ENCODE measurements around the gene ASIP.

Gene ASIP

DNA sequence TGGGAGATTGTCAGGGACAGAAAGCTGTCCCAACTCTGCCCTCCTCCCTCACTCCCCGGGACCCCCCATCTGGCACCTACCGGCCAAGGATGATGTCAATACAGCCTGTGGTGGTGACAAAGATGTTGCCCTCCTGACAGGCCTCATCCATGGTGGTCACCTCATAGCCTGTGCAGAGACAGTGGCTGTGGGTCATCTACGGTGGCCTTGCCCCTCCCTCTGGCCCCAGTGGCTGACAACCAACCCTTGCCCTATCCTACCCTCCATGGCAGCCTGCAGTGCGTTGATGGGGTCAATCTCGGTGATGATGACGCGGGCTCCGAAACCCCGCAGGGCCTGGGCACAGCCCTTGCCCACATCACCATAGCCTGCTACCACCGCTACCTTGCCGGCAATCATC, 49.2 kb downstream of the ASIP start:
- DNase-seq = no peak

GRCh38 chr20:34292496-34292895, 51.3 kb downstream of the ASIP start:
- no peak for DNase-seq

GRCh38 chr20:34293119-34293518, 51.9 kb downstream of the ASIP start:
- no peak for DNase-seq

GRCh38 chr20:34293589-34293988, 52.4 kb downstream of the ASIP start:
- no peak for DNase-seq

DNA sequence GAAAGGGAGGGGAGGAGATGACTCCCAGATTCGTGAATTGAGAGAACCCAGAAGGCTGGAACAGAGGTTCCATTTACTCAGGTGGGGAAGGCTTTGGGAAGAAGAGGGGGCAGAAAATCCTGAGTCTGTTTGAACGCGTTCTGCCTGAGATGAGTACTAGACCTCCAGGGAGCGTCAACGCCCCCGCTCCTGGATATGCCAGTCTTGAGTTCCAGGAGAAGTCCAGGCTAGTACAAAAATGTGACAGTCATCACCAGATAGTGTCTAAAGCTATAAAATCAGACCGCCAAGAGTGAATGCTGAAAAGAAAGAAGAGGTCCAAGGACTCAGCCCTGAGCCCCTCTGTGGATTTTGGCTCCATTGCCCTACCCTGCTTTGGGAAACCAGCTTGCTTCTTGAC, 53.3 kb downstream of the ASIP start:
- DNase-seq = no peak

GRCh38 chr20:34295284-34295683, 54.1 kb downstream of the ASIP start:
- no peak for DNase-seq

- no peak for DNase-seq
Observed at GRCh38 chr20:34296468-34296867, 55.2 kb downstream of the ASIP start.

- DNase-seq = peak; percentile 19
Observed at GRCh38 chr20:34298294-34298784, 57.1 kb downstream of the ASIP start.

GRCh38 chr20:34299556-34300255, 58.5 kb downstream of the ASIP start:
- DNase-seq = no peak

DNA sequence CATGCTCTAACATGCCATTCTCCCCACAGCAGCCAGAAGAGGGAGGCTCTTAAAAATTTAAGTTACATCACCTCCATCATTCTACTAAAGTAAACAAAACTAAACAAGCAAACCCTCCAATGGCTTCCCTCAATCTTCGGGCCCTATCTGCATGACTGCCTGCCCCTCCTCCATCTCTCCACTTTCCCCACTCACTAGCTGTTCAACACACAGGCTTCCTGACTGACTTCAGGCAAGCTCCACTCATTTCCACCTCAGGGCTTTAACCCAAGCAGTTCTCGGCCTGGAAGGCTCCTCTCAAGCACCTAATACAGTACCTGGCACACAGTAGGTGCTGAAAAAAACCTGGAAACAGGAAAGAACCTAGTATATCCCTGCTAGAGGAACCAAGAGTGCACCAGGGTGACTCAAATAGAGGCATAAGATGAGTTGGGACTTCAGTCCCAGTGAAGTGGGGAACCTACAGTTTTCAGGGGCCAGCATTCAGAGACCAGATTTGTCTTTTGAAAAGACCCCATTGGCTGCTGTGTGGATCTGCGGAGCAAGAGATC, 59.1 kb downstream of the ASIP start:
- no peak for DNase-seq

DNA sequence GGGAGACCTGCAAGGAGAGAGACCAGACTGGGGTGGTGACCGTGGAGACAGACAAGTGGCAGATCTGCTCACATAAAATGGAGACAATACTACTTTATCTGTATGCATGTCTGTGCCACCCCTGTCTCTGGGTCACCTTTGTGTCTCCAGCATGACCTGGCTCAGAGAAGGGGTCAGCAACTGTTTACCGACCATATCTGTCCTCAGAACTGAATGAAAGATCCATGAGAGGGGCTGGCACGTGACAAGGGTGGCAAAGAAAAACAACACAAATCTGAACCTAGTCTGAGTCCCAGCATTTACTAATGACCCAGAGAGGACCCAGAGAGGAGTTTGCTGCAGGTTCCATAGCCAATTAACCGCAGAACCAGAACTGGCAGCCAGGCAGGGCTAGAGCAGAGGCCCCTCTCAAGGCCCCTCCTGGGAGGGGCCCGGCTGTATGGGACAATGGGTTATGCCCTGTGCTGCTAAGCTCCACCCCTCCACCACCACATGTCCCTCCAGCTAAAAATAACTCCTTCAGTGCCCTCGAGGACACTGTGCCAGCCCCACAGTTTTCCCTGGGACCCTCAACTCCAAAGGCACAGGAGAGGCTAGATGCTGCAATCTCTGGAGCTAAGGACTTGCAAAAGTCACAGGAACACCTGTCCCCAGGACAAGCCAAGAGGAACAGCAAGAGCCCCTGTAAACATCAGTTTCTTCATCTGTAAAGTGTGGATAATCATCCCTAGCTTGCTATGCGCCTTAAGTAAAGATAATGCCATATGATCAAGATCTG, 59.8 kb downstream of the ASIP start:
- DNase-seq = no peak

DNA sequence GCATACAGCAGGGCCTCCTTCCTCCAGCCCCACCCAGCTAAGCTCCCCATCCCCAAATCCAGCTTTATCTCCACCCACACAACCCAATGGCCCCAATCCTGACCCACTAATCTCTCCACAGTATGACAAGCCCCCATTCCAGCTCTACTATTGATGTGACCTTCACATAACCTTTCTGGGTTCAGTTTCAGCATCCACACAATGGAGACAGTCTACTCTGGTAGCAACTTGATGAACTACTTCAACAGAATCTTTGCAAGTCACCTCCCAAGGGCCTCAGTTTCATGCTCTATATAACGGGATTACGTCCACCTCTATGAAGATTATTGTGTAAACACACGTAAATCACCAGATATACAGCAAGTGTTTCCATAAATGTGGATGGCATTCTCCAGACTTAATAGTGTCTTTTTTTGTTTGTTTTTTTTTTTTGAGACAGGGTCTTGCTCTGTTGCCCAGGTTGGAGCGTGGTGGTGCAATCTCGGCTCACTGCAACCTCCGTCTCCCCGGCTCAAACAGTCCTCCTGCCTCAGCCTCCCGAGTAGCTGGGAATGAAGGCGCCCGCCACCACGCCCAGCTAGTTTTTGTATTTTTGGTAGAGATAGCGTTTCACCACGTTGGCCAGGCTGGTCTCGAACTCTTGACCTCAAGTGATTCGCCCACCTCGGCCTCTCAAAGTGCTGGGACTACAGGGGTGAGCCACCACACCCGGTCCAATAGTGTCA, 60.5 kb downstream of the ASIP start:
- no peak for DNase-seq

DNA sequence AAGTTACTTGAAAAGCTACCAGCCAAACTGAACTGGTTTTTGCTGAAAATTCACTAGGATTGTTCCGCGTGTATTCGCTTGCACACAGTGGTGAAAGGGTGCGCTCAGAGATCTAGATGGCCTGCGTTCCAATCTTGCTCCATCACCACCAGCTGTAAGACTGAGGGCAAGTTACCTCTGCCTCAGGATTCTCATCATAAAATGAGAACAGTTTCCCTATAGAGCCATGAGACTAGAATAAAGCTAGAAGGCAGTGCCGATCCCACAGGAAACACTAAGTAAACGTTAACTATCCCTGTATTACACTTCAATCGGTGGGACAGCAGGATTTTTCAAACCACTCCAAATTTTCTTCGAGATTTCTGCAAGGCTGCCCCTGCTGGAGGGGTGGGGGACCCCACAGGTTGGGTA, 61.1 kb downstream of the ASIP start:
- DNase-seq = no peak

- peak; percentile 97 for DNase-seq
Observed at GRCh38 chr20:34302723-34303533, 61.7 kb downstream of the ASIP start, which contains the start of gene AHCY. TSS of gene AHCY (minus strand) at chr20:34303355. CDS start at chr20:34303270, 85 bp downstream.

- DNase-seq = no peak
Observed at GRCh38 chr20:34305333-34306230, 64.4 kb downstream of the ASIP start.

DNA sequence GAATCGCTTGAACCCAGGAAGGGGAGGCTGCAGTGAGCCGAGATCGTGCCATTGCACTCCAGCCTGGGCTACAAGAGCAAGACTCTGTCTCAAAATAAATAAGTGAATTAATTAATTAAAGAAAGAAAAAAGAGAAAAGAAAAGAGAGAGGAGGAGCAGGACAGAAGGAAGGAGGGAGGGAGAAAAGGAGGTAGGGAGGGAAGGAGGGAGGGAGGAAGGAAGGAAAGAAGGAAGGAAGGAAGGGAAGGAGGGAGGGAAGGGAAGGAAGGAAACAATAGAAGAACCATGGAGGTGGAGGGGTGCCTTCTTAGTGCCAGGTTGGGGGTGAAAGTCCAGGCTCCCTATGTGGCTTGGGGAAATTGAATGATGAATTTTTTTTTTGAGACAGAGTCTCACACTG, 68.5 kb downstream of the ASIP start:
- no peak for DNase-seq

DNA sequence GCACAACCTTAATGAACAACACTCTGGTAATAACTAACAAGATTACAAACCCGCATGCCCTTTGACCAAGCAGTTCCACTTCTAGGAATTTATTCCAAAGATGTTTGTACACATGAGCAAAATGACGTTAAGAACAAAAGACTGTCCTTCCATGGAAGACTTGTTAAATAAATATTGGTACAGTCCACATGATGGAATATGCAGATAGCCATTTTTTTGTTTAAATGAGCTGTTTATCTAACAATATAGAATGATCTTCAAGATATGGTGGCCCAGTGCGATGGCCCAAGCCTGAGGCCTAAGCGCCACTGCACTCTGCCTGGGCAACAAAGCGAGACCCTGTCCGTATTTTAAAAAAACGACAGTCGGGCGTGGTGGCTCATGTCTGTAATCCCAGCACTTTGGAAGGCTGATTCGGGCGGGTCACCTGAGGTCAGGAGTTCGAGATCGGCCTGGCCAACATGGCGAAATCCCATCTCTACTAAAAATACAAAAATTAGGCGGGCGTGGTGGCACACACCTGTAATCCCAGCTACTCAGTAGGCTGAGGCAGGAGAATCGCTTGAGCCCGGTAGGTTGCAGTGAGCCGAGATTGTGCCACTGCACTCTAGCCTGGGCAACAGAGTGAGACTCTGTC, 69.4 kb downstream of the ASIP start:
- DNase-seq = no peak

- DNase-seq = no peak
Observed at GRCh38 chr20:34311118-34312023, 70.1 kb downstream of the ASIP start.

DNA sequence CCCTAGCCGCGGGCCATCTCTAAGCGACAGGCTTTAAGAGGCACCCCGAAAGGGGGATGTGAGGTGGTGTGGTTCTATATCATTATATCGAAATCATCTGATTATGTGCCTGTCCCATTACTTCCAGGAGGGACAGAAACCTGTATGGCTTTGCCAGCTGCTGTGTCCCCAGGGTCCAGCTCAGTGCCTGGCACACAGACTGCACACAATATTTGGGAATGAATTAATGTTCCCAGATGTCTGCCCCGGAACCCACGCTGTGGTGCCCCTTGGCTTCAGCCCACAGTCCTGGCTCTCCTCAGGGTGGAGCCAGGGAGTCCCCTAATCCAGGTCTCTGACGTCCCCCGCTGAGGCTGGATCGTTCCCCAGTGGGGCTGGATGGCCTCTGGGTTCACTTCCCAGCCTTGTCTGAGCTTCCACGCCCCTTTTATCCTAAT, 70.8 kb downstream of the ASIP start:
- DNase-seq = no peak

All from T1000 (cell line).